Fibroblast of the aortic adventitia (primary cell): ENCODE measurements around the gene SLC4A8. TPM values are rescaled to one million over a fixed set of nuclear protein-coding genes. Genes with fewer than 3 reads are reported as not detected.
A peak's percentile ranks its signal among the peaks of the same experiment; 100 is the strongest.

ENCODE experiments used
- DNase-seq: peaks from one replicate; pipeline ENCODE4 v3.0.0-alpha.2; 2010; ENCODE audit warnings: low read depth
- H3K4me3 ChIP-seq: 2 replicates; pipeline ENCODE4 v1.5.1; 2011; ENCODE audit warnings: low read depth, mild to moderate bottlenecking, control low read depth, low read length, moderate library complexity
- total RNA-seq: library from RNA; depleted of rRNA; stranded (reverse); fragments of >200 nt; gene quantifications from 2 replicates; pipeline ENCODE4 v1.2.3, GENCODE V29; 2012; ENCODE audit warnings: low replicate concordance
- TF ChIP-seq, protein P1 (sequence below): IDR thresholded peaks from 2 replicates; pipeline ENCODE4 v1.5.1; 2011; ENCODE audit warnings: mild to moderate bottlenecking, low read length, control low read depth, inconsistent platforms; ENCODE audit not compliant: insufficient read depth

SLC4A8 gene
- total RNA-seq, 1 donor = 8.4 TPM

DNA sequence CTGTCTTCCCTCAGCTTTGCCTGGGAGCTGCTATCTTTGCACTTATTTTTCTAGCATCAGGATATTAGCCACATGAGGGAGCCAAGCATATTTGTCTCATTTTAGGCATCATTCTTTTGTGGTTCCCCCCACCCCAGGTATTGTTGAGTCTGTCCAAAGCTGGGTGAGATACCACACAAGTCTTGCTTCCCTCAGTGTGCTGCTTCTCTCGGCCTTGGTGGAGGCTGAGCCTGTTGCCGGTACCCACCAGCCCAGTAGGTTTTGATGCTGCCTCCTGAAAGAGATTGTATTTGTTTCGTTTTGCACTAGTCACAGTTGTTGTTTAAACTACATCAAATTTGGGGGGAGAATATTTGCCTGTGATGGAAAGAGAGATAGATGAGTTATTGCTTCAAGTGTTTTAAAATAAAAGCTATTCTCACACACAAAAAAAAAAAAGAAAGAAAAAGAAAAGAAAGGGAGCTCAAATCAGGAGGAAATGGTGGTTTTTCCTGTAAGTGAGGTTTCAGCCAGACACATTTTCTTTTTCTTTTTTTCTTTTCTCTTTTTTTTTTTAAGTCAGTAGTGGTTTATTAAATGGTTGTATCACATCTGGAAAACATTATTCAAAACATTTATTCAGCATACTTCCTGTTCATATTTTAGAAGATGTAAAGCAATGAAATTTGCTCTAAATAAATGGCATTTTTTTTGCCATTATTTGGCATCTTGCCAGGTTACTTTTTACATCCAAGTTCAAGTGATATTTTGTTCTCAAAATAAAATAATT lies 58.5 kb downstream of the SLC4A8 start:
- no peak overlapping the region for H3K4me3 ChIP-seq
- peak; percentile 42 for DNase-seq
- TF ChIP-seq, protein P1, sequence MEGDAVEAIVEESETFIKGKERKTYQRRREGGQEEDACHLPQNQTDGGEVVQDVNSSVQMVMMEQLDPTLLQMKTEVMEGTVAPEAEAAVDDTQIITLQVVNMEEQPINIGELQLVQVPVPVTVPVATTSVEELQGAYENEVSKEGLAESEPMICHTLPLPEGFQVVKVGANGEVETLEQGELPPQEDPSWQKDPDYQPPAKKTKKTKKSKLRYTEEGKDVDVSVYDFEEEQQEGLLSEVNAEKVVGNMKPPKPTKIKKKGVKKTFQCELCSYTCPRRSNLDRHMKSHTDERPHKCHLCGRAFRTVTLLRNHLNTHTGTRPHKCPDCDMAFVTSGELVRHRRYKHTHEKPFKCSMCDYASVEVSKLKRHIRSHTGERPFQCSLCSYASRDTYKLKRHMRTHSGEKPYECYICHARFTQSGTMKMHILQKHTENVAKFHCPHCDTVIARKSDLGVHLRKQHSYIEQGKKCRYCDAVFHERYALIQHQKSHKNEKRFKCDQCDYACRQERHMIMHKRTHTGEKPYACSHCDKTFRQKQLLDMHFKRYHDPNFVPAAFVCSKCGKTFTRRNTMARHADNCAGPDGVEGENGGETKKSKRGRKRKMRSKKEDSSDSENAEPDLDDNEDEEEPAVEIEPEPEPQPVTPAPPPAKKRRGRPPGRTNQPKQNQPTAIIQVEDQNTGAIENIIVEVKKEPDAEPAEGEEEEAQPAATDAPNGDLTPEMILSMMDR = no peak

DNA sequence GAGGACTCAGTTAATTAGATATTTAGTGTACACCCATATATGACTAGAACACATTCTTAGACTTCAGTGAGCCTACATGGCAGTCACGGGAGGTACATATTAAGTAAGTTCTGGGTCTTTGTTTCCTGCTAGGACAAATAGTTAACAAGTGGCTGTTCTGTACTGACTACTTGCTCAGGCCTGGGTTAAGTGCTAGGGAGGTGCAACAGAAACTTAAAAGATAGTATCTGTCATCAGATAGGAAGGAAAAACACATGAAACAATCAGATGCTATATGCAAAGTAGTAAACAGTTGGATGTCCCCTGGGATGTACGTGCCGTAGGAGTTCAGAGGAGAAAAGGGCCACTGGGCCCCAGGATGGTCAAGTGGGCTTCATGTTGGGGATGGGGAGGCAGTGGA lies 59.5 kb downstream of the SLC4A8 start:
- no peak for DNase-seq
- H3K4me3 ChIP-seq = no peak overlapping the region
- TF ChIP-seq, protein P1 = no peak

DNA sequence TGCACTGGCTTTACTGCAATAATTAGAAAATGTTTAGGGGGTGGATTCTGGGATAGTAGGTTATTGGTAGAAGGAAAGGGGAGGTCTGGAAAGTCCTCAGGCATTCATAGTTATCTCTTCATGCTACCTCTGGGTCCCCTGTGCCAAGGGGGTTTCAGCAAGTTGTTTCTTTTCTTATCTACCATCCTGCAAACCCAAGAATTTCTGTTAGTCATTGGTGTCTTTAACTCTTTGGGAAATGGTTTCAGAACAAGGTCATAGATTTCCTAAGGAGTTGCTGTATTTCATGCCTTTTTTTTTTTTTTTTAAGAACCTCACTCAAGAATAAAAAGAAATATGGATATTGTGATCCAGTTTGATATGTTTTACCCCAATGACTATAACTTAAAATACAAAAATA lies 63.6 kb downstream of the SLC4A8 start:
- peak; percentile 16 for DNase-seq
- TF ChIP-seq, protein P1 = no peak
- no peak overlapping the region for H3K4me3 ChIP-seq

DNA sequence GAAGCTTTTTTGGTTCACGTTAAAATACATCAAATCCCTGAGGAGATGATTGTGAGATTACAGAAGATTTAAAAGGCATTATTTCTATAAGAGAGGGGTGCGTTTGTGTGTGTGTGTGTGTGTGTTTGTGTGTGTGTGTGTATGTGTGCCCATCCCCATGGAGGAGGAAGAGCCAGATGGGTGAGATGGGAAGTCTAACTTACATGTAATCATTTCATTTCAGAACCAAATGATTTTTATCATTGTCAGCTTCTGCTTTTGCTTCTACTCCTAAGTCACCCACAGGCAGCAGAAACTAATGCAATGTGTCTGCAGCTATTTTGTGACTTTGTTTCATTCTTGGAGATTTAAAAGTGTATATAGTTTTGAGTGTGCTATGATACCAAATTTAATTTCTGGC lies 68.7 kb downstream of the SLC4A8 start:
- no peak for DNase-seq
- TF ChIP-seq, protein P1 = no peak
- H3K4me3 ChIP-seq = no peak overlapping the region

DNA sequence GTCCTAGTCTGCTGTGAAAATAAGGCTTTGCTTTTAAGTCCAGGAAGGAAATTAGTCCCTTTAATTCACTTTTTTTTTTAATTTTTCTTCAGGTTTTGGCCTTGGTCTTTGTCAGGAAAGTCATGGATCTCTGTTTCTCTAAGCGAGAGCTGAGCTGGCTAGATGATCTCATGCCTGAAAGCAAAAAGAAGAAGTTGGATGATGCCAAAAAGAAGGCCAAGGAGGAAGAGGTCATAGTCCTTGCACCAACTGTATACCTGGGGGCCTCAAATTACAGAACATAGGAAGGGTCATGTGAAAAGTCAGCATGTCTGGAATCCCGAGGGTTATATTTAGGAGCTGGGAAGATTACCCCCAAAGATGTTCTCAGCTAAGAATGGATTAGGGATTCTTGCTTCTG lies 72.3 kb downstream of the SLC4A8 start:
- no peak for DNase-seq
- TF ChIP-seq, protein P1 = no peak
- no peak overlapping the region for H3K4me3 ChIP-seq

DNA sequence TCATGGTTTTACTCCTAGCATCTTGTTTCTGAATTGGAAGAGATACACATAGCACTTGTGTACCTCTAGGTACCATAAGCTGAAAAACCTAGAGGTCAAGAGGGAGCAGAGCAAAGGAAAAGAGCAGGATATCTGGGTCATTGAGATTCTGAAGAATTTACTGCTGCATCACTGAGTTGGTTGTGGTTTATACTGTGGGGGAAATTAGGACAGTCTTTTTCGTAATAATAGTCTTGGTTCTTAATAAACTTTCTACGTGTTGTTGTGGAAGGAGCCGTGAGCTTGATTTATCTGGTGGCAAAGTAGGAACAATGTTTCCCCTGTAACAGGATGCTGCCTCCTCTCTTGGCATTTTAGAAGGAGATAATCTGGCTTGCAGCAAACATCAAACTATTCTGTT lies 80.2 kb downstream of the SLC4A8 start:
- no peak for DNase-seq
- TF ChIP-seq, protein P1 = no peak
- H3K4me3 ChIP-seq = no peak overlapping the region
